NCI-H2227 treated with DMSO at 0.1 percent for 48 hours (cell line): ENCODE data around the gene GPR137B.
"Not testable (repeated sequence)": the region's sequence is repeated elsewhere in the genome, so short reads cannot be mapped to it uniquely, and the experiment has no call there.

Experiments
- DNase-seq: peaks from one replicate; lab custom pipeline; 2025; lab: John Stamatoyannopoulos, UW

GPR137B gene

DNA sequence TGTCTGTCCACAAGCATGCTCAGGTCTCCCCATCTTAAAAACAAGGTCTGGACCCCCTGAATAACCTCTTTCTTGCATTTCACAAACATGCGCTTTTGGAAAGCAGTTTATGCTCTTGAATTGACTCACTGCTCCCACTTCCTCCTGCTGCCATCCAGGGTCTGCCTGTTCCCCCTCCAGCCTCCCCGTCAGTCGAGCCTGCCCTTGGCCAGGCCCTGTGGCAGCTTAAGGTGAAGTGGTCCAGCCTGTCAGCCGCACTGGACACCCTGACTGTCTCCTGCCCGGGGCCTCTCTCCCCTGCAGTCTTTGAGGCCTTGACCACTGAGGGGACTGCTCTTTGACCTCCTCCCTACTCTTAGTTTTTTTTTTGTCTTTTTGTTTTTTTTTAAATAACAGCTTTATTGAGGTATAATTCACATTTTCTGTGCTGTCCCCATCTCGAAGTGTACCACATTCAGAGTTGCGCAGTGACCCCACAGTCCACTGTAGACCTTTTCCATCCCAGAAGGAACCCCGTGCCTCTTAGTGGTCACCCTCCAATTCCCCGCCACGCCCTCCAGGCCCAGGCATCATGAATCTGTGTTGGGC is 18.3 kb downstream of the GPR137B start:
- DNase-seq = no peak

DNA sequence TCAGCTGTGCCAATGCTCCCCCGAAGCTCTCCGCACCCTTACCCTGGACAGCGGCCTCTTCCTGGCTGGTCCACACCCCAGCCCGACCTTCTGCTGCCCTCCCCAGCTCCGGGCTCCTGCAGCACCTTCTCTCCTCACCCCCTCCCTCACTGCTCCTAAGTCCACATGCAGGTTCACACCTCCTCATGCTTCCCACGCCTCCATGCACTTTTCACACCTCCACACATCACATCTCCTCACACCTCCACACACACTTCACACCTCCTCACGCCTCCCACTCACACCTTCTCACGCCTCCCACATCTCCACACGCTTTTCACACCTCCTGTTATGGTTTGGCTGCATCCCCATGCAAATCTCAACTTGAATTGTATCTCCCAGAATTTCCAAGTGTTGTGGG is 18.9 kb downstream of the GPR137B start:
- DNase-seq = no peak

DNA sequence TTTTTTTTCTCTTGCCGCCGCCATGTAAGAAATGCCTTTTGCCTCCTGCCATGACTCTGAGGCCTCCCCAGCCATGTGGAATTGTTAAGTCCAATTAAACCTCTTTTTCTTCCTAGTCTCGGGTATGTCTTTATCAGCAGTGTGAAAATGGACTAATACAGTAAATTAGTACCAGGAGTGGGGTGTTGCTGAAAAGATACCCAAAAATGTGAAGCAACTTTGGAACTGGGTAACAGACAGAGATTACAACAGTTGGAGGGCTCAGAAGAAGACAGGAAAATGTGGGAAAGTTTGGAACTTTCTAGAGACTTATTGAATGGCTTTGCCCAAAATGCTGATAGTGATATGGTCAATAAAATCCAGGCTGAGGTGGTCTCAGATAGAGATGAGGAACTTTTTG is 19.4 kb downstream of the GPR137B start:
- DNase-seq = not testable (repeated sequence)

DNA sequence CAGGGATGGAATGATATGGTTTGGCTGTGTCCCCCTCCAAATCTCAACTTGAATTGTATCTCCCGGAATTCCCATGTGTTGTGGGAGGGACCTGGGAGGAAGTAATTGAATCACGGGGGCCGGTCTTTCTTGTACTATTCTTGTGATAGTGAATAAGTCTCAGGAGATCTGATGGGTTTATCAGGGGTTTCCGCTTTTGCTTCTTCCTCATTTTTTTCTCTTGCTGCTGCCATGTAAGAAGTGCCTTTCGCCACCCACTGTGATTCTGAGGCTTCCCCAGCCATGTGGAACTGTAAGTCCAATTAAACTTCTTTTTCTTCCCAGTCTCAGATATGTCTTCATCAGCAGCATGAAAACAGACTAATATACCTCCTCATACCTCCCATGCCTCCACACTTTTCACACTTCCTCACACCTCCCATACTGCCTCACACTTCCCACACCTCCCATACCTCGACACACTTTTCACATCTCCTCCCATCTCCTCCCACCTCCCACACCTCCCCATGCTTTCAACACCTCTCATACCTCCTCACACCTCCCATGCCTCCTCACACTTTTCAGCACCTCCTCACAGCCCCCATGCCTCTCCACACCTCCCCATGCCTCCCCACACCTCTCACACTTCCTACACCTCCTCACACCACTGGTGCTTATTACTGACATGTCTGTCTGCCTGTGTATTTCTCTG is 21.3 kb downstream of the GPR137B start:
- no peak for DNase-seq

DNA sequence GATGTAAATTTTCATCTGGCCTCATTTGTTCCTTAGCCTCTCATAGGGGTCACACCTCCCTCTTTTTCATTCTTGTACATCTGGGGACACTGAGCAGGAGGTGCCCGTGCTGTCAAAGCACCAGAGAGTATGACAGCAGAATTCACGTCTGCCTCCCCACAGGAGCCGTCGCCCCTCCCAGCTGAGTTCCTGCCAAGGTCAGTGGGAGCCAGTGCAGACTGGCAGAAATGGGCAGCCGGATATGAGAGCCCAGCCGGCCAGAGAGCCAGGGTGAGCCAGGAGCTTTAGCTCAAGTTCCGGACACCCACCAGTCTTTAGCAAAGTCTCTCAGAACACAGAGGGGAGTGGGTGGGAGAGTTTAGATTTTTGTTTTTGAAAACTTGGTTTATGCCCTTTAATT is 21.9 kb downstream of the GPR137B start:
- no peak for DNase-seq

DNA sequence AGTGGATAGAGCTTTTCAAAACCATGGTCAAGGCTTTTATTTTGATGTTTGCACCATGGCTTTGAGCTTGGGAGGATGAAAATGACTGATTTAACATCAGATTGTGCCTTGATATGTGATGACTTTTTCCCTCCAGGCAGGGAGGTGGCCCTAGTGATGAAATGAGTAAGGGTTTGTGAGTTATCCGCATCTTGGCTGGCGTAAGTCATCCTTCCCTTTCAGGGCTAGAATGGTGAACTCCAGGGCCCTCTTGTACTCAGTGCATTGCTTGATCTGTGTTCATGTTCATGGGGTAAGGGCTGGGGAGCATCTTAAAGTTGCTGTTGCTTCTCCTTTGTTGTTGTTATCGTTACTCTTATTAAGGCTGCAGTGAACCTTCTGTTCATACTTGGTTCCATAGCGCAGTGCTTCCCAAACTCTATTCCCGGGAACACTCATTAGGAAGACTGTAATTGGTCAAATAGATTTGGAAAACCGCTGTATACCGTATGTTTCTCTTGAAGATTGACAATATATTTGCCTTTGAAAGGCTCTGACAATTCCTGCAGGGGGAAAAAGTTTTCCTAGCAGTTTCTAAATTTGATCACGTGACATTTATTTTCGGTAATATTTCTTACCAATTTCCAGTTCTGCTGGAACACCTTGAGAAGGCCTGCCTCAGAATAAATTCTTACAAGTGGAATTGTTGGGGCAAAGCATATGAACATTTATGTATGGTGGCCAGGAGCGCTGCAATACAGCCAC is 23.1 kb downstream of the GPR137B start:
- no peak for DNase-seq

DNA sequence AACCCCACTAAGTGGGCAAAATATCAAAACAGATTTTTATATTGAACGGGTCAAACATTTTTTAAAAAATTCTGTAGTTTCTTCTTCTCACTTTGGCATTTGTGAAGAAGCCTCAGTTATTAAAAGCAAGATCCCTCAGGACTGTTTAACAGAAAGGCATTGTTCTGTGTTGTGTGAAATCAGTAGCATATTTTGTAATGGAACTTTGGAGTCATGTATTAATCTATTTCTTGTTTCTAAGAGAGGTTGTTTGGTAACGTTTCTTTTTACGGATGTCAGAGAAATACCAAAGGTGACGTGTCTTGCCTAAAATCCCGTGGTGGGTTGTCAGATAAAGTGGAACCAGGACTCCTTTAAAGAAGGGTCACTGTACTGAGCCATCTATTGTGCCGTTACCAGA is 23.7 kb downstream of the GPR137B start:
- no peak for DNase-seq

DNA sequence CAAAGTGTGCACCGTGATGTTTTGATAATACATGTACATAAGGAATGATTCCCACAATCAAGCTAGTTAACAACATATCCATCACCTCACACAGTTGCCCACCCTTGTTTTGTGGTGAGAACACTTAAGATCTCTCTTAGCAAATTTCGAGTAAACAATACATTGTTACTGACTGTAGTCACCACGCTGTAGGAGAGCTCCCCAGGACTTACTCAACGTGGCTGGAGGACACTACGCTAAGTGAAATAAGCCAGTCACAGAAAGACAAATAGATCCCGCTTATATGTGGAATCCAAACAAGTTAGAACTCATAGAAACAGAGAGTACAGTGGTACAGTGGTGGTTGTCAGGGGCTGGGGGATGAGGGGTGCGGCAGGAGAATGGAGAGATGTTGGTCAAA is 24.8 kb downstream of the GPR137B start:
- no peak for DNase-seq

DNA sequence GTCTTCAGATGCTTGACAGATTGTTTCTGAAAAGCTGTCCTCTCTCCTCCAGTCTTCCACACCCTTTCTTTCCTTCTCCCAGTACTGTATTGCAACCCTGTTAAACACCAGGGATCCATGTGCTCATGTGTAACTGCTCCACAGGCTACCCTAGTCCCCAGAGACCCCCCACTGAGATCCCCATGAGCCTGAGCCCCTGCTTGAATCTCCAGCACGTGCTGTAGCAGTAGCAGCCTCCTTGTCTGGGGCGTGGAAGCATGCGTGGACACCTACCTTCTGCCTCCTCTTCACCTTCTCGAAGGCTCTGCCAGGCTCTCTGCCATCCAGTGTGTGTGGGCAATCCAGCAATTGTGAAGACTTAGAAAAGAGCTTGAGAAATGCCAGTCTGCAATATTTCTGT is 25.2 kb downstream of the GPR137B start:
- no peak for DNase-seq

DNA sequence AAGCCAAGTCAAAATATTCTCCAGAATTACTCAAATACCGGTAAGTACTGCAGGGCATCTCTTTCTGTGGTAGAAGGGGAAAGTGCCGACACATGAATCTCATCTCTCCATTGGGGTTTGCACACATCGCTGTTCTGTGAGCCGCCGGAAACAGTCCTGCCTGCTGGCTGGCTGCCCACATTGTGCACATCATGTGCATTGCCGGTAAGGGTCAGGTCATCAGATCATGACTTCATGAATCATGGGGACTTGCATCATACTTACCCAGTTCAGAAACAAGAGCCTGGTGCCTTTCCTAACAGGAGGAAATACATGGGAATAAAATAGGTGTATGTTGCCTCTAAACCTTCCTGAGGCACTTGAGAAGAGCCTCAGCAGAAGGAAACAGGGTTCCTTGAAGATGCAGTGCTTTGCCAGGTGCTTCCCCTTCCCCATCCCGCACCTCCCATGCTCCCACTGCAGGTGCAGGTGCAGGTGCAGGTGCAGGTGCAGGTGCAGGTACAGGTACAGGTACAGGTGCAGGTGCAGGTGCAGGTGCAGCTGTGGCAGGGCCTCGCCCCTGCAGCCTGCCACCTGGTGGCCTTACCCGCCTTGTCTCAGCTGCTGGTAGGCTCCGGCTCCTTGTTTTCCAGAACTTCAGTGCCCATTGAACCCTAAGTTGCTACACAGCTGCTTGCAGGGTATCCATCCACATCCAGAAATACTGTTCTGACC is 26.5 kb downstream of the GPR137B start:
- DNase-seq = no peak

DNA sequence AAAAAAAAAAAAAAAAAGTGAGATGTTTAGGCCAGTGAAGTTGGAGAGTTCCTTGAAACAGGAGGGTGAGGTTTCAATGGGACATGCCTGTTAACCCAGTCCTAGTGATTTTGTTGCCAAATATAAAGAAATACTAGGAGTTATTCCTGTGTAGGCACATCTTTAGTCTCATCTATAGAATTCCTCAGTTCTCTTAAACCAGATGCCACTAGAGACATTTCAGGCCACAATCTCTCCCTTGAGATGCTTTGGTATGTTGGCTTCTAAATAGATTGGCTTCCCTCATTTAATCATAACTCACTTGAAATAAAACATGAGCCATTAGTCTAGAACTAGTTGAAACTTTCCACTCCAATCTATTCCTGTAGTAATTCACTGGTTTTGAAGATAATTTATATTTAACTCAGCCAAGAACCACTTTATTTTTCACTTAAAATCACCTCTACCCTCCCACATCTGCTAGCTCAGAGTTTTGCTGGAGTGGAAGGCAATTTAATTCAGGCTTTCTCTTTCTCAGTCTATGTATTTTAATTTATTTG is 29.8 kb downstream of the GPR137B start:
- DNase-seq = no peak

DNA sequence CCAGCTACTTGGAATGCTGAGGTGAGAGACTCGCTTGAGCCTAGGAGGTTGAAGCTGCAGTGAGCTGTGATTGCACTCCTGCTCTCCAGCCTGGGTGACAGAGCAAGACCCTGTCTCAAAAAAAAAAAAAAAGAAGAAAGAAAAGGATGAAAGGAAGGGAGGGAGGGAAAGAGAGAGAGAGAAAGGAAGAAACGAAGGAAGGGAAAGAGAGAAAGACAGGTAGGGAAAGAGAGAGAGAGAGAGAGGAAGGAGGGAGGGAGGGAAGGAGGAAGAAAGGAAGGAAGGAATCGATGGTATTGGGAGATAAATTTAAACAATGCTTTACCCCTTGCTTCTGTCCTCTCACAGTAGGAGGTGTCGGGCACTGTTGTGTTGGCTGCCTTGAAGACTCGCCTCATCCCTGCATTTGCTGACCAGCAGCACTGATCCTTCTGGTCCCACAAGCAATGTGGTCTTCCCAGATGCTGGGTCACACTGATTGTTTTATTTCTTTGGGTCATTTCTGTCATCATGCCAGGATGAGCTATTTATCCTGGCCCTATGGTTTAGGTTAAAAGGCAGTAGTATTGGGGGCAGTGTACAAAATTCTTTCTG is 30.9 kb downstream of the GPR137B start:
- DNase-seq = no peak

DNA sequence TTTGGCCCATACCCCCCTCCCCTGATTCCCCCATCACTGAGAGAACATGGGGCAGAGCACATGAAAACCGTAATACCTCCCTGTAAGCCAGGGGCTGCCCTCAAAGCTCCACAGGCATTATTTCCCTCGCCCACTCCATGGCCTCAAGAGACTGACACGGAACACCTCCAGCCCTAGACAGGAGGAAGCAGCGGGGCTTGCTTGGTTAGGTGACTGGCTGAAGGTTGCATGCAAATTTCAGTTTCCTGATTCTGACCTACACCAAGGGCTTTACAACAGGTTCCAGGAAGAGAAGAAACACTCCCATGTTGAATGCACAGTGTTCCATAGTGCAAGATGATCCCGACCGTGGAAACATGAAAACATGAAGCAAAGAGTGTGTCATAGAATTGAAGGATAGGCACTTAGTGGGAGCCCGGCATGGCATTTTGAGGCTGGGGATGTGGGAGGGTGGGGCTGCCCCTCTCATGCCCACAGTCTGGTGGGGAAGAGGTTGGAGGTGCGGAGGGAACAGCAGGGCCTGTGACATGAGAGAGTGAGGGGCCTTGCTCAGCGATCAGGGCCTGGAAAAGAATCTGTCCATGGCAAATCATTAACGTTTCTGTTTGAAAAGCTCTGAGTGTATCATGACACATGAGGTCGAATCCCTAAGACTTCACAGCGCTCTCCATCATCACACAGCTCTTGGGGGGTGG is 33.5 kb downstream of the GPR137B start:
- DNase-seq = no peak

DNA sequence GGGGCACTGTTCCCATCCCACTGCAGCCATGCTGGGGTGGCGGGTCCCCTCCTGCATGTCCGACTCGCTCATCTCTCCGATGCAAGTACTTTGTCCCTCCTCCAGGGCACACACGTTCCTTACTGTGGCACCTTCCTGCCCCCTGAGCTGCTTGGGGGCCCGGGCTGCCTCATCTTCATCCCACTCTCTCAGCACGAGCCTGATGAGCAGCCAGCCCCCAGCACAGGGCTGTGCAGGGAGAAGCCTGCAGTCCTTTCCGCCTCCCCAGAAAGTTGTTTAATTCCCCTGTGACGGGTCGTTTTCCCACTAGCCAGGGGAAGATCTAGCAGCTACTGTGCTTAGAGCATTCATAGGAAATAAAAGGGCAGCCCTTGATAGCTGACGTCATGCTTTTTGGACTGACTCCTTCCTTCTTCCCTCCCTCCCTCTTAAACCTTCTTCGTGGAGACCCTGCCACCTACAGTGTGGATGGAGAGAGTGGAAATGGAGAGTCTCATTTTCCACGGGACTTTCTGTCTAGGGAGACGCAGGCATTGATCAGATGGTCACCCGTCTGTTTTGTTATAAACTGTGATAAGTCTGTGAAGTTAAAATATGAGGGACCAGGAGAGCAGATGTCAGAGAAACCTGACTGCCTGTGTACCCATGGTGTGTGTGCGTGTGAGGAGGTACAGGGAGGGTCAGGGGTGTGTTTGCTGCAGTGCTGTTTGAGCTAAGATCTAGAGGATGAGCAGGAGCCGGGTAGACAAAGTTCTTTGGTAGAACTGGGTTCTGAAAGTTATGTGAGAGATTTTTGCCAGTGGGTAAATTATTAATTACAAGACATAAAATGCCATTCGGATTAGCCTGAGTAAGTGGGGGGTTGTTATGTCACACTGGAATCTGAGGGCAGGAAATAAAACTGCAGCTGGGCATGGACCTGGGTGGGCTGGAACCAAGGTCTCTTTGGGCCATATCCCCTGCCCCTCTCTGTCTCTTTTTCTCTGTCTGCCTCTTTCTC is 34.3 kb downstream of the GPR137B start:
- DNase-seq = no peak

DNA sequence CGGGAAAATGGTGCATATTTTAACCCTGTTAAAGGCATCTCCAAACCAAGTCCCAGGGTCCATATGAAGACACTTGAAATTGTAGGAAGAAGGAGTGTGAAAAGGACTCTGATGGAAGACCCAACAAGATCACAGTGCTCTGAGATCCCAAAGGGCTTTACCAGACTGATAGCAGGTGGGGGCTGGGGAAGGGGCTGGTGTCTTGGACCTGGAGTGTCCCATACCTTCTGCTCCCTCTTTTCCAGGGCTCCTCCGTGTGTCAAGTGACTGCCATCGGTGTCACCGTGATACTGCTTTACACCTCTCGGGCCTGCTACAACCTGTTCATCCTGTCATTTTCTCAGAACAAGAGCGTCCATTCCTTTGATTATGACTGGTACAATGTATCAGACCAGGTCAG is 37.3 kb downstream of the GPR137B start:
- no peak for DNase-seq

DNA sequence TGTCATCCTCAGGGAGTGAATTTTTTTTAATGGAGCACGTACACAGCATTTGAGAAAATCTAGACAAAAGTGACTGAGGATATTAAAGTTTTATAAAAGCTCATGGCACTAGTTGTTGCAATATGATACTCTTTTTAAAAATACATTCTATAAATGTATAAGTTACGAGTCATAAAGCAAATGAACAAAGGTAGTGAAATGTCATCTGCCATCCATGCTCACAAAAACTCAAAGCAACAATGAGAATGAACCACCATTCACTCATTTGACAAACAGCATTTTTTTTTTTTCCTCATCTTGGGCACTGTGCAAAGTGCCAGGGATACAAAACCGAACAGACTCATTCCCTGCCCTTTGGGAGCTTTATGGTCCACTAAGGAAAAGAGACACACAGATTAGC is 38.7 kb downstream of the GPR137B start:
- DNase-seq = no peak

DNA sequence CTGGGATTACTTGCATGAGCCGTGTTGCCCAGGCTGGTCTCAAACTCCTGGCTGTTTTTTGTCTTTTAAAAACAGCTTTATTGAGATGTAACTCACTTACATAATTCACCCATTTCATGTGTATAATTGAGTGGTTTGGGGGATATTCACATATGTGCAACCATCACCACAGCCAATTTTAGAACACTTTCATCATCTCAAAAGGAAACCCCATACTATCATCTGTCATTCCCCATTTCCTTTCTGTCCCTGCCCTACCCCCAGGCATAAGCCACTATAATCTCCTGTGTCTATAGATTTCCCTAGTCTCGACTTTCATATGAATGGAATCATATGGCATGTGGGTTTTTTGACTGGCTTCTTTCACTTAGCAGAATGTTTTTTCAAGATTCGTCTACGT is 43.3 kb downstream of the GPR137B start:
- no peak for DNase-seq

DNA sequence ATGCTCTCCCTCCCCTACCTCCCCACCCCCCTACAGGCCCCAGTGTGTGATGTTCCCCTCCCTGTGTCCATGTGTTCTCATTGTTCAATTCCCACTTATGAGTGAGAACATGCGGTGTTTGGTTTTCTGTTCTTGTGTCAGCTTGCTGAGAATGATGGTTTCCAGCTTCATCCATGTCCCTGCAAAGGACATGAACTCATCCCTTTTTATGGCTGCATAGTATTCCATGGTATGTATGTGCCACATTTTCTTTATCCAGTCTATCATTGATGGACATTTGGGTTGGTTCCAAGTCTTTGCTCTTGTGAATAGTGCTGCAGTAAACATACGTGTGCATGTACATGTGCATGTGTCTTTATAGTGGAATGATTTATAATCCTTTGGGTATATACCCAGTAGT is 44.1 kb downstream of the GPR137B start:
- DNase-seq = not testable (repeated sequence)

DNA sequence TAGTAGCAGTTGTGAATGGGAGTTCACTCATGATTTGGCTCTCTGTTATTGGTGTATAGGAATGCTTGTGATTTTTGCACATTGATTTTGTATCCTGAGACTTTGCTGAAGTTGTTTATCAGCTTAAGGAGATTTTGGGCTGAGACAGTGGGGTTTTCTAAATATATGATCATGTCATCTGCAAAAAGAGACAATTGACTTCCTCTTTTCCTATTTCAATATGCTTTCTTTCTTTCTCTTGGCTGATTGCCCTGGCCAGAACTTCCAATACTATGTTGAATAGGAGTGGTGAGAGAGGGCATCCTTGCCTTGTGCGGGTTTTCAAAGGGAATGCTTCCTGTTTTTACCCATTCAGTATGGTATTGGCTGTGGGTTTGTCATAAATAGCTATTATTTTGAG is 45.7 kb downstream of the GPR137B start:
- not testable (repeated sequence) for DNase-seq

DNA sequence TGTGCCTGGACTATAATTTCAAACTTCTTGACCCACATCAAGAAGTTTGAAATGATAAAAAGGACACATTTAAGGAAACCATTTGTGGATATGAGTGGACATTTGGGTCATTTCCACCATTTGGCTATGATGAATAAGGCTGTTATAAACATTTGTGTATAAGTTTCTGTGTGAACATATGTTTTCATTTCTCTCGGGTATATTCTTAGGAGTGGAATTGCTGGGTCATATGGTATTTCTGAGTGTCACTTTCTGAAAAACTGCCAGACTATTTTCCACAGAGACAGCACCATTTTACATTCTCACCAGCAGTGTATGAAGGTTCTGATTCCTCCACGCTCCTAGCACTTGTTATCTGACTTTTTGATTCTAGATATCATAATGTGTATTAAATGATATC is 50.8 kb downstream of the GPR137B start:
- no peak for DNase-seq
